Islet of Langerhans (tissue), 1 donor: ENCODE results near the gene STK11IP.

Source experiments
- FAIRE-seq: peaks from one replicate; lab custom pipeline; 2011; peaks lifted over from hg19 to GRCh38; lab: Jason Lieb, UNC

STK11IP gene

DNA sequence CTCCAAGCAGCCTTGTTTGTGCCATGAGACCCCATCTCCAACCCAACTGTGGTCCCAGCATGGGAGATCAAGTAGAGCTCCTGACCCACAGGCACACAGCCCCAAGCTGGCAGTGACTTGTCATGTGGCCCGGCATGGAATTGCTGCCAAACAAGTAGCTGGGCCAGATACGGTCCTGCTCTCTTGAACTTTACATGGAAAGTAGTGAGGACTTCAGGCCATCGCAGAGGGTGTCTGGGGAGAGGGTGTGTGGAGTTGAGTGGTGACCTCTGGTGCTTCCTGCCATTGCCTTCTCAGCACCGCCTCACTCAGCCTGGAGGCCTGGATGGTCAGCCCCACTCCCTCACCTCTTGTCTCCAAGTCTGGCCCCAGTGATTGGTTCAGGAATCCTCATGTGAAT is 18.9 kb downstream of the STK11IP start:
- no peak for FAIRE-seq

DNA sequence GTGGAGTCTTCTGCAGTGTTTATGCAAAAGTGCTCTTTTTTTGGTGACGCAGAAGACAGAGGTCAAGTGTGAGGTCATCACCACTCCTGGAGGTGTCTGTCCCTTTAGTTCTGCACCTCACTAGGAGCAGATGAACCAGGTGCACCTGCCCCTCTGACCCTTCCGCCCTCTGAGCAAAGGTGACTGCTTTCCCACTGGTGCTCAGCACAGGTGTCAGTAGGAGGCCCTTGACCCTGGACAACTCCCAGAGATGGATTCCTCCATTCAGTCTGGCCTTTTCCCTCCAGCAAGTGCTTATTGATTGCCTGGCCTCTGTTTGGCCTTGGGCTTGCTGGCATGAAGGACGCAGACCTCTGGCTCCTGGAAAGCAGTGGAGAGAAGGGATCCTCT is 21.1 kb downstream of the STK11IP start:
- FAIRE-seq, result no peak

DNA sequence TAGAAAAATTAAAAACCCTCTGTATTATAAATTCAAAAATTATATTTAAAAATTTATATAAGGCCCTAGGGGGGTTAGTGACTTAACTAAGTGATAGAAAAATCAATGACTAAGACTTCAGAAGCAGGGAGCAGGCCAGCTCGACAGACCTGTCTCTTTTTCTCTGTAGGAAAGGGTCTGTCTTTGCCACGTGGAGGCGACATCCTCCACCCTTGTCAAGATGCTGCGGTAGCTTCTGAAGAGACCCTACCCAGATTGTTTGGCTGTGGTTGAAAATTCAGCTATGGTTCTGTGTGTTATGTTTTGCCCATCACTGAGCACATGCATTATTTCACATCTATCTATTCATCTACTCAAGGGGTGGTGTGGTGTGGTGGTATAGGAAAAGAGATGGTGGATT is 21.6 kb downstream of the STK11IP start:
- FAIRE-seq, result no peak

DNA sequence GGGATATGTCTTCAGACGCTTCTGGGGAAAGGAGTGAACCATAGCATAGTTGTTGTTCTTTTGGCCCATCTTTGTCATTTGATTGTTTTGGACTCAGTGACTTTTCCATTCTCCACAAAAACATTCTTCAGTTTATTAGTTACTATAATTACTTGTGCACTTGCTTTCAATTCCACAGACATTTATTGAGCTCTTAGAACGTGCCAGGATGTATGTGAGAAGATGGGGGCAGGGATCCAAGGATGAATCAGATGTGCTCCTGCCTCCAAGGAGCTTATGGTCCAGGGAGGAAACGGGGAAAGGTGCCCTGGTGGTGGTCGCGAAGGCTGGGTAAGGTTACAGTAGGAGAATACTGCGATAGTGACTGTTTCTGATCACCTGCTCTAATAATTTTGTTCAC is 22.9 kb downstream of the STK11IP start:
- FAIRE-seq, result no peak

DNA sequence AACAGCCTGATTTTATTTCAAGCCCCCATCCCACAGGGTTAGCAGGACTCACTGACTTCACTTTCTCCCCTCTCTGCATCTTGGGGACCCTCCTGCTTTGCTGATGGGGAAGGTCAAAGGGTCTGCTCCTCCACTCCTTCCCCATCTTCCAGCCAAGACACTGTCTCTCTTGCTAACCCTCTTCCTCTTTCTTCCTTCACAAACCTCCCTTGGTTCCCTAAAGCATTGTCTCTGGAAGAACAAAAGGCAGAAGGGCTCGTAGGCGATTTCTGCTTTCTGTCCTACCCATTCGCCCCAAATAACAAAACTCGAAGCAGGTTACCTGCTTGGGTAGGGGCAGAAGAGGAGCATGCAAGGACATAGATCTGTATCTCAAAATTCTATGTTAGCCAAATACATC is 24.3 kb downstream of the STK11IP start:
- no peak for FAIRE-seq

DNA sequence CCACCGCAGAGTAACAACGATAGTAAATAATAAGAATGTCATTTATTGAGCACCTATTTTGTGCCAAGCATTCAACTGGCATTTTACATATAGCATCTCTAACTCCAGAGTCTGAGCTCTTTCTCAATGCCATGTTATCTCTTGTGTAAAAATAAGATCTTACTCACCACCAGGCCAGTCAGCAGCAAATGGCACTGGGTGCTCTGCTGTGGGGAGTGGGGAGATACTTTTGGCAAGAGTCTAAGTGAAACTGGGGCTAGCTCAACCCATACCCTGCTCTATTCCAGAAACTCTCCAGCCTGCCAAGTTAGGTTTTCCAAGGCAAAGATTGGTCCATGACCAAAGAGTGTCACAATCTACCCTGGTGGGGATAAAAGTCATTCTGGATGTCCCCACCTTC is 24.8 kb downstream of the STK11IP start:
- FAIRE-seq, result no peak

DNA sequence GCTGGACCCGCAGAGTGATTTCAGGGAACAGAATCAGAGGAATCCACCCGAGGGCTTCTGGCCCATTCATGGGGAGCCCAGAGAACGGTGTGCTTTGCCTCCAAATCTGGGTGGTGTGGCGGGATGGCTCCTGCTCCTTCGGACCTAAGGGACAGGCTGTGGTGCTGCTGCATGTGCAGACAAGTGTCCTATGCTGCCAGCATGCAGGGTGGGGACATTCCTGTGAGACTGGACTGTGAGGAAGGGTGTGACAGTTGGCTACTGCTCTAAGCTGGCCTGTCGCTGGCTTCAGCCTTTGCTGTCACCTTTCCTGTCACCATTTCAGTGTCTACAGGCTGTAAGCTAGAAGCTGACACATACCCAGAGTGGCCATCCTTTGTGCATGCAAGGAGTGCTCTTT is 26.9 kb downstream of the STK11IP start:
- no peak for FAIRE-seq

DNA sequence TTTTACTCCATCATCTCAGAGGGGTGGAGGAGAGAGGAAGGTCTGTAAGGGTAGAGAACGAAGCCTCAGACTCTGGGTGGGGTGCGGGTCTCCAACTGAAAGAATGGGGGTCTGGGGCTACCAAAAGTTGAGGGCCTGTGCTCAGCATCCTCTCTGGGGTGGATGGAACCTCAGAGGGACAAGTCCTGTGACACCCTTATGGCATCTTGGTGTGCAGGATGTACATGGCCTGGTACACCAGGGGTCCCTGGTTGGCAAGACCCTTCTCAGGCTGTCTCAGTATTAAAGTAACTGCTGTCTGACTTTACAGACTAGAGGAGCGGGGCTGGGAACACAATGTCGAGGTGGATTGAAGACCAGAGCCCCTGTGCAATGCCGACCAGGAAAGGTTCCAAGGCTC is 27.5 kb downstream of the STK11IP start:
- no peak for FAIRE-seq

DNA sequence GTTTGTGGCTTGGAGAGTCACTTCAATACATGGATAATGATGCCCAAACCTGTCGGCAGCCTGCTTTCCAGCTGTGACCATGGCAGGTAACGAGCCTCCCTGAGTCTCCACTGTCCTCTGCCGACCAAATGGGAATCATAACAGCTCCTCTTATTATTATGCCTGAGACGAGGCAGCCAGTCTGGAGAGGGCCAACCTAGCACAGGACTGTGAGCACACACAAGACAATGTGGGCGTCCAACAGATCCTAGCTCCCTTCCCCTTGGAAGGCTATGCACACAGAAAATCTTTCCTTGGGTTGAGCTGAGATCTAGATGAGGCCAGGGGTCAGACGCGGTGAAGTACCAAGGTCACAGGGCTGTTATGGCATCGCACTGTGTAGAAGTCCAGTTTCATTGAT is 28.9 kb downstream of the STK11IP start:
- FAIRE-seq, result no peak

DNA sequence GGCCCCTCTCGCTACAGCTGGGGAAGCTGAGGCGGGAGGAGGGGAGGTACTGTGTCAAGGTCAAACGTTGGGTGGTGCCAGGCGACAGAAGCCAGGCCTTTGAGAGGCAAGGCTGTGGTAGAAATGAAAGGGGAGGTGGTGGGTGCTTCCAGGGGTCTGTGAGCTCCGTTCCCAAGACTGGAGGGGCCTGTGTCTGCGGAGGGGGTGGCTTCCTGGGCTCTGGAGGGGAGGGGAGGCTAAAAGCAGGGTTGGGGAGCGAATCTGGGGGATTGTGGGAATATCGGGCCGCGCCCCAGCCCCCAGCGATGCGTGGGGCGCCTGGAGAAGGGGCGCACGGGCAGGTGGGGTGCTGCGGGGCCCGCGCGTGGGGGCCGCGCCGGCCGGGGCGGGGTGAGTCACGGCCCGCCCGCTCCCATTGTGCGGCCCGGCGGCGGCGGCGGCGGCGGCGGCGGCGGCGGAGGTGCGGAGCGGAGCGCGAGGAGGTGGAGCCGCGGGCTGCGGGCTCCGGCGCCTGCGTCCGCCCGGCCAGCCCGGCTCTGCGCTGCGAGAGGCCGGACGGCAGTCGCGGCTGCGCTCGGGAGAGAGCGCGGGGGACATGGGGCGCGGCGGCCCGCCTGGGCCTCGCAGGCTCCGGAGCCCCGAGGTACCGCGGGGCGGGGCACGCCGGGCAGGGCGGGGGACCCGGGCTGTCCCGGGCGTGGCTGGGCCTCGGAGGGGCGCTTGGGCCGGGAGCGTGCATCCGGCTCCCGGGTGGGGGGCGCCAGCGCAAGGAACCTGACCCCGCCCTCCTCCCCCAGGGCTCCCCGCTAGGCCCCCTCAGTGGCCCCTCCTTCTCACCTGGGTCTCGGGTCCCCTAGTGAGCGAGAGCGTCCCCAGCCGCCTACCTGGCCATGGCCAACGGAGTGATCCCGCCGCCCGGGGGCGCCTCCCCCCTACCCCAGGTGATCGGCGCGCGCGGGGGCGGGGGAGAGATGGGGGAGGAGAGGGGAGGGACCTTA is 29.7 kb downstream of the STK11IP start, which contains the start of gene SLC4A3:
SLC4A3 (plus strand) TSS at position 528 of the 998 bp plus-strand sequence; CDS start at position 891, 363 bp downstream.
- FAIRE-seq, result no peak

DNA sequence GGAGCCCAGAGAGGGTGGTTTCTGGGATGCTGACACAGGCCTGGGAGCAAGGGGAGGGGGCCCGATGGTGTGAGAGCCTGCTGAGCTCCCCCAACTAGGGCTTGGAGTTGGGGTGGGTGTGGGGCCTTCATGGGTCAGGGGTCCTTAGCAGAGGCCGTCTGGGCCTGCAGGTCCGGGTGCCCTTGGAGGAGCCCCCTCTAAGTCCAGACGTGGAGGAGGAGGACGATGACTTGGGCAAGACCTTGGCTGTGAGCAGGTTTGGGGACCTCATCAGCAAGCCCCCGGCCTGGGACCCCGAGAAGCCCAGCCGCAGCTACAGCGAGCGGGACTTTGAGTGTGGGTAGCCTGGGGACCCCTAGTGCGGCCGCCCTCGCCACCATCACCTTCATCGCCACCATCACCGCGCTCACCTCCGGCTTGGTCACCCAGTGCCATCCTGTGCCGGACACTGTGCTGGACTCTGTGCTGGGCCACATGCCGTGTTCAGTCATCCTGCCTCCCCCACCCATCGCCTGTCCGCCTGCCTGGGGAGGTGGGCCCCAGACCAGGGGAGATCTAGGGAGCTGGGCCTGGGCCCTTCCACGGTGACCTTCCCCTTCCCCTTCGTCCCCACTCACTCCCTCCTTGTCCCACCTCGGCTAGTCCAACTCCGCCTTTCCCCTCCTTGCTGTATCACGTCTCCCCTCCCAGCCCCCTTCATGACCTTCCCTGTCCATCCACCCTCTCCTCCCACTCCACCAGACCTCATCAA is 30.8 kb downstream of the STK11IP start:
- no peak for FAIRE-seq

DNA sequence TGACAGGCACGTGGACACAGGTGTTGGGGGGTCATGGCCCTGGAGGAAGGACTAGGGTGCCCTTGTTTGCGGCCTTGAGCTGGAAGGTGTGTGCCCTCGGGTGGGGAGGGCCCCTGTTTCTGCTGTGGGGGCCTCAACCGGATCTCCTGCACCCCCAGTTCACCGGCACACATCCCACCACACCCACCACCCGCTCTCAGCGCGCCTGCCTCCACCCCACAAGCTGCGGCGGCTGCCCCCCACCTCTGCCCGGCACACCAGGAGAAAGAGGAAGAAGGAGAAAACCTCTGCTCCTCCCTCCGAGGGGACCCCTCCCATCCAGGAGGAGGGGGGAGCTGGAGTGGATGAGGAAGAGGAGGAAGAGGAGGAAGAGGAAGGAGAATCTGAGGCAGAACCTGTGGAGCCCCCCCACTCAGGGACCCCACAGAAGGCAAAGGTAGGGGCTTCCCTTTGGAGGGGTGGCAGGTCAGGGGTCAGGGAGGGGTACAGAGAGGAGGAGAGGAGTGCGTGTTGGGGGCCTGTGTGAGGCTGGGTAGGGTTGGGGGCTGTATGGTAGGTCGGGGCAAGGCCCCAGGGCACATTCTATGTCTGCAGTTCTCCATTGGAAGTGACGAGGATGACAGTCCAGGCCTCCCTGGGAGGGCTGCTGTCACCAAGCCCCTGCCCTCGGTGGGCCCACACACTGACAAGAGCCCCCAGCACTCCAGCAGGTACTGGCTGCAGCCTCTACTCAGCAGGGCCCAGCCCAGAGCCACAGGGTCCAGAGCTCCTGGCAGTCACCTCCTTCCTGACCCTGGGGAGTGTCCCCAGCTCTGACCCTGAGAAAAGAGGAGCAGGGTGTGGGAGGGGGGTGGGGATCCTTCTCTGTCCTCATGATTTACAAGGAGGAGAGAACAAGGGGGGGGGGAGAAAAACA is 31.6 kb downstream of the STK11IP start:
- FAIRE-seq, result no peak

DNA sequence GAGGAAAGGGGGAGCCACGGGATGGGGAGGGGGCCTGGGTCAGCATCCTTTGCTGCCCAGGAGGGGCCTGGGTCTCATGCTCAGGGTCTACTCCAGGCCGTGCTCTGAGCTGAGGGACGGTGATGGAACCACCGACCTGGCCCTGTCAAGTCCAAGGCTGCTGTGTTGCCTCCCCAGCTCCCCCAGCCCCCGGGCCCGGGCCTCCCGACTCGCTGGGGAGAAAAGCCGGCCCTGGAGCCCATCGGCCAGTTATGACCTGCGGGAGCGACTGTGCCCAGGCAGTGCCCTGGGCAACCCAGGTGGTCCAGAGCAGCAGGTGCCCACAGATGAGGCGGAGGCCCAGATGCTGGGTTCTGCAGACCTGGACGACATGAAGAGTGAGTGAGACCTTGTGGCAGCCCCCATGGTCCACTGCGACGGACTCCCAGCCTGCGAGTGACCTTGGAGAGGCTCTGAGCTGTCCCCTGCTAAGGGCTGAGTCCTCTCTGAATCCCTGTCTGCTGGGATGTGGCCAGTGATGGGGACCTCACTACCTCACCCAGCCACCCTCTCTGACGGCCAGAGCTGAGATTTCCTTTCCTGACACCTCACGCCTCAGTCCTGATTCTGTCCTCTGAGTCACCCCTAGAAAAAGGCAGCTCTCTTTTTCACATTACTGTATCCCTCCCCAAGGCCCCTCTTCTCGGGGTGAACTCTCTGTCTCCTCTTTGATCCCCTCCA is 32.5 kb downstream of the STK11IP start:
- no peak for FAIRE-seq

DNA sequence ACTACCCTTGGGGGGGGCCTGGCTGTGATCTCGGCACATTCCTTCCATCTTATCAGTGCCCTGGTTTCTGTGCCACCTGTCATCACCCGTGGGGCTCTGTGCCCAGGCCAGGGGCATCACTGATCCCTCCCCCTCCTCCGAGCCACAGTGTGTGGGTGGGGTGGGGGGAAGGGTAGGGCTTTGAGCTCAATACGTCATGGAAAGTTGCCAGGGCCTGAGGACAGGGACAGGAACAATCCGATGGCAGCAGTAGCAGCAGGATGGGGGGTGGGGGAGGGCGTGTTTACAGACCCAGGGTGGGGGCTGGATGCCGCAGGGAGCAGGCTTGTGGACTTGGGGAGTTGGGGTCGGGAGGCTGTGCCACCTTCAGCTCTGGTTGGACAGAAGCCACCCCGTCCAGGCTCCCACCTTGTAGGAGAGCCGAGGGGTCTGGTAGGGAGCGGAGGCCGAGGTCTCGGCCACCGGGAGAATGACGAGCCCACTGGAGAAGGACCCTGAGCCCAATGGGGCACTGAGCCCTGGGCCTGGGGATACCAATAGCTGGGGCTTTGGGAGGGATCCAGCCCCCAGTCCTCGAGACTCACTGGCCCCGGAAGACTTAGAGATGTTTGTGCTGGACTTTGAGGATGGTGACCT is 33.2 kb downstream of the STK11IP start:
- no peak for FAIRE-seq

DNA sequence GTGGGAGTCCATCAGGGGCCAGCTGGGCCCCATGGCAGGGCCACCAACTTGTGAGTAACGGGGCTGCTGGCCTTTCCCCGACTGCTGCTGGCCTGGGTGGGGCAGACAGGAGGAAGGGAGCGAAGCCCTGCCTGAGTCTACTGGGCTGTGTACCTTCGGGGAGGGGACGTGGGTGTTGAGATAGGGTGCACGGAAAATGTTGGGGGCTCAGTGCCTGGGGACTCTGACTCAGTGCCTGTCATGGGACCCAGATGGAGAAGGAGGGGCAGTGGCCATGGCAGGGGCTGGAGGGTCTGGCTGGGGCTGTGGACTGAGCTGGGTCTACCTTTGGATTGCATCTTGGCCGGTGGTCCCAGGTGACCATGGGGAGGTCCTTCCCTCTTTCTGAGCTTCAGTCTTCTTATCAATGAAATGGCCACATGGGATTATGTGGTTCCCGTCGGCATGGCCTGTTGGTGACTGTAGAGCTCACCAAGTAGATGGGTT is 33.8 kb downstream of the STK11IP start:
- FAIRE-seq, result no peak

DNA sequence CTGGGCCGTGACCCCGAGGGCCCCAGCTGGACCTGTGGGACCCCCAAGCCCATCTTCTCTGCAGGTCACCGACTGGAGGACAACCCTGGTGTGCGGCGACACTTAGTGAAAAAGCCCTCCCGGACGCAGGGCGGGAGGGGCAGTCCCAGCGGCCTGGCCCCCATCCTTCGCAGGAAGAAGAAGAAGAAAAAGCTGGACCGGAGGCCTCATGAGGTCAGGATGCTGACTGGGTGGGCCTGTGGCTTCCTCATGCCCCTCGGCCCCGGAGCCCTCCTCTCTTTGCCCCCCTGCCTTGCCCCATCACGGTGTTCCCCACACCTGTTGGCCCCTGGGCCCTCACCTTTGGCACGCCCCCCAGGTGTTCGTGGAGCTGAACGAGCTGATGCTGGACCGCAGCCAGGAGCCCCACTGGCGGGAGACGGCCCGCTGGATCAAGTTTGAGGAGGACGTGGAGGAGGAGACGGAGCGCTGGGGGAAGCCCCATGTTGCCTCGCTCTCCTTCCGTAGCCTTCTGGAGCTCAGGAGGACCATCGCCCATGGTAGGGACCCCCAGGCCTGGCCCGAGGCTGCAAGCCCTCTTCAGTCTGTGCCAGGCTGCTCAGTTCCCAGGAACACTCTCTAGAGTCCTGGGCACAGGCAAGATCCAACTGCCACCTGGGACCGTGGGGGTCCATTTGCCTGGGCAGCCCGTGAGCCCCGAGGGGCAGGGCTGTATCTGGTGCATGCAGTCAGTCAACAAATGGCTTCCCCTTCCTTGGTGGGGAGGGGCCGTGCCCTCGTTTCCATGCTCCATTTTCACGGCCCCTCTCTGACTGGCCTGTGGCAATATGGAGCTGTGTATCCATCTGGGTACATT is 34.5 kb downstream of the STK11IP start:
- no peak for FAIRE-seq

DNA sequence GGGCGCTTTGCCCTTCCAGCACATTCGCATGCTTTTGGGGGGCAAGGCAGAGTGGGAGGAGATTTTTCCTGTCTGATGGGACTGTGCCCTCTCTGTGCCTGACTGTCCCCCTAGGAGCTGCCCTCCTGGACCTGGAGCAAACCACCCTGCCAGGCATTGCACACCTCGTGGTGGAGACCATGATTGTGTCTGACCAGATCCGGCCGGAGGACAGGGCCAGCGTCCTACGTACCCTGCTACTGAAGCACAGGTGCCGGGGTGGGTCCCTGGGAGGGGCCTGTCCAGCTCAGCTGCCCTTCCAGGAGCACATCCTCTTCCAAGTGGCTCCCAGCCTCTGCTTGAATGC is 35.1 kb downstream of the STK11IP start:
- FAIRE-seq, result no peak

DNA sequence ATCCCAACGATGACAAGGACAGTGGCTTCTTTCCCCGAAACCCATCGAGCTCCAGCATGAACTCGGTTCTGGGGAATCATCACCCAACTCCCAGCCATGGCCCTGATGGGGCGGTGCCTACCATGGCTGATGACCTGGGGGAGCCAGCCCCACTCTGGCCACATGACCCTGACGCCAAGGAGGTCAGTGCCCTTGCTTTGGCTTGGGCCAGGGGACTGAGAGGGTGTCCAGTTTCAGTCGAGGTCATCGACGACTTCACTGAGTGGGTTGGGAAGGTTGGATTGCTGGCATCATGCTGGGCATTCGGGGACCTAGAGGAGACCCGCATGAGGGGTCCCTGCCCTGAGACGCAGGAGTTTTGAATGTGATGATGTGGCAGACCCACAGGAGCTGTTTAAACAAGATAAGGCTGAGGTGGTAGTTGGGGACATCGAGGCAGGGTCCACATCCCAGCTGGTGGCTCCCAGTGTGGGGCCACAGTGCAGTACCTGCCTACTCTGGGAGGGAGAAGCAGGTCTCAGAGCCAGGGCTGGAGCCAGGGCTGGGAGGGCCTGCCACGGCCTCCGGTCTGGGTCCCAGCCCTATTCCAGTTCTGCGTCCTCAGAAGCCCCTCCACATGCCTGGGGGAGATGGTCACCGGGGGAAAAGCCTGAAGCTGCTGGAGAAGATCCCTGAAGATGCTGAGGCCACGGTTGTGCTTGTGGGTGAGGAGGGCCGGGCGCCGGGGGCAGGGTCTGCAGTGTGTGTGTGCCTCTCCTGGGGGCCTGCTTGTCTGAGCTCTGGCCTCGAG is 35.8 kb downstream of the STK11IP start:
- FAIRE-seq, result no peak
